ENCODE measurements around the gene AOC2. TPM values are rescaled to one million over a fixed set of nuclear protein-coding genes. Genes with fewer than 3 reads are reported as not detected.

AOC2 gene
- total and polyA plus RNA-seq, 2 of the 13 experiments (the other 11 are each of a cell fraction or from before 2014, with no cell fraction given): 1.2 to 3.3 TPM

DNA sequence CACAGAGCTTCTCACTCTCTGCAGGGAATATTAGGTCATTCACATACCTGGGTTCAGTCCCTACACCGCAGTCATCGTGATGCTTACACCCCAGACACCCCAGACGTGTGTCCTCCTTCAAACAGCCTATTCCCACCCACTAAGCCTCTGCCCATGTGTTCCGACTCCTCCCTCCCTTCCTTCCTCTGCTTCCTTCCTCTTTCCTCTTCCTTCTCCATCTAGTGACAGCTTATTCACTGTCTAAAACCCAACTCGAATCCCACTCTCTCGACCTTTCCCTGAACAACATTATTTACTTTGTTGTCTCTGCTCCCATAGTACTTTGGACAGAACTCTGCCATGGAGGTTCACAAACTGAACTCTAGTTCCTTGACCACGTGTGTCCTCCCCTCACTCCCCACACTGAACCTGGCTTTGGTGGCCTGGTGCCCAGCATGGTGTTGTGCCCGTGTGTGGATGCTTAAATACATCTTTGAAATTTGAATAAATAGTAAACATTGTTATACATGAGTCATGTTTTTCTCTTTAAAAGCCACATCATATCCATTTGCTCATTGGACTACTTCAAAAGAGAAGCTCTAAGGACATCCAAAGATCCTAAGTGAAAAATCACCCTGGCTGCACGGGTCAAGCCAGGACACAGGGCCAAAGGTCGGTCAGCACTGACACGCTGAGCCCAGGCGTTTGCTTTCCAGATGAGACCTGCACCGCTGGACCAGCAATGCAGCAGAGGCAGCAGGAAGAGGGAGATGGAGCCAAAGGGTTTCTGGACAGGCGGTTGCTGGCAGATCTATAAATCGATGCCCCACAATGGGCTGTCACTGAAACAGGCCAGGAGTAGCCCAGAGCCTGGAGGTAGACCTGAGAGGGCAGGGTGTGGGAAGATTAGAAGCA is 42.1 kb downstream of the AOC2 start (continued):
- TF ChIP-seq TOPORS (CRISPR knock-in tag; IDR thresholded peaks at IDR 0.05) (0 out of 2 replicates have a peak, but pooled peaks have one; percentile 62), ZNF543 (CRISPR knock-in tag; IDR thresholded peaks at IDR 0.05) (0 out of 2 replicates have a peak, but pooled peaks have one; percentile 69), SPEN (CRISPR knock-in tag; IDR thresholded peaks at IDR 0.05; ENCODE audit: low read depth) (peak; percentile 96), SRSF4 (IDR thresholded peaks at IDR 0.05; ENCODE audit: low read depth, low read length, poor library complexity, severe bottlenecking) (no peak), TARDBP (CRISPR knock-in tag; IDR thresholded peaks at IDR 0.05) (peak; percentile 70; the same call in 1 of the 2 replicates), ZNF17 (CRISPR knock-in tag; IDR thresholded peaks at IDR 0.05) (no peak), ZMAT3 (CRISPR knock-in tag; conservative IDR thresholded peaks at IDR 0.05) (peak; percentile 75; the same call in 1 of the 2 replicates), HNRNPUL1 (IDR thresholded peaks at IDR 0.05; ENCODE audit: low read depth, low read length) (no peak), SMAD9 (CRISPR knock-in tag; IDR thresholded peaks at IDR 0.05) (no peak)
- TF ChIP-seq, protein P1, sequence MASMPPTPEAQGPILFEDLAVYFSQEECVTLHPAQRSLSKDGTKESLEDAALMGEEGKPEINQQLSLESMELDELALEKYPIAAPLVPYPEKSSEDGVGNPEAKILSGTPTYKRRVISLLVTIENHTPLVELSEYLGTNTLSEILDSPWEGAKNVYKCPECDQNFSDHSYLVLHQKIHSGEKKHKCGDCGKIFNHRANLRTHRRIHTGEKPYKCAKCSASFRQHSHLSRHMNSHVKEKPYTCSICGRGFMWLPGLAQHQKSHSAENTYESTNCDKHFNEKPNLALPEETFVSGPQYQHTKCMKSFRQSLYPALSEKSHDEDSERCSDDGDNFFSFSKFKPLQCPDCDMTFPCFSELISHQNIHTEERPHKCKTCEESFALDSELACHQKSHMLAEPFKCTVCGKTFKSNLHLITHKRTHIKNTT (CRISPR knock-in tag; IDR thresholded peaks at IDR 0.05): no peak
- TF ChIP-seq, protein P2, sequence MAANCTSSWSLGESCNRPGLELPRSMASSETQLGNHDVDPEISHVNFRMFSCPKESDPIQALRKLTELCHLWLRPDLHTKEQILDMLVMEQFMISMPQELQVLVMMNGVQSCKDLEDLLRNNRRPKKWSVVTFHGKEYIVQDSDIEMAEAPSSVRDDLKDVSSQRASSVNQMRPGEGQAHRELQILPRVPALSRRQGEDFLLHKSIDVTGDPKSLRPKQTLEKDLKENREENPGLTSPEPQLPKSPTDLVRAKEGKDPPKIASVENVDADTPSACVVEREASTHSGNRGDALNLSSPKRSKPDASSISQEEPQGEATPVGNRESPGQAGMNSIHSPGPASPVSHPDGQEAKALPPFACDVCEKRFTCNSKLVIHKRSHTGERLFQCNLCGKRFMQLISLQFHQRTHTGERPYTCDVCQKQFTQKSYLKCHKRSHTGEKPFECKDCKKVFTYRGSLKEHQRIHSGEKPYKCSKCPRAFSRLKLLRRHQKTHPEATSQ (CRISPR knock-in tag; IDR thresholded peaks at IDR 0.05; ENCODE audit: borderline replicate concordance): 0 out of 2 replicates have a peak, but pooled peaks have one; percentile 51
- TF ChIP-seq, protein P3, sequence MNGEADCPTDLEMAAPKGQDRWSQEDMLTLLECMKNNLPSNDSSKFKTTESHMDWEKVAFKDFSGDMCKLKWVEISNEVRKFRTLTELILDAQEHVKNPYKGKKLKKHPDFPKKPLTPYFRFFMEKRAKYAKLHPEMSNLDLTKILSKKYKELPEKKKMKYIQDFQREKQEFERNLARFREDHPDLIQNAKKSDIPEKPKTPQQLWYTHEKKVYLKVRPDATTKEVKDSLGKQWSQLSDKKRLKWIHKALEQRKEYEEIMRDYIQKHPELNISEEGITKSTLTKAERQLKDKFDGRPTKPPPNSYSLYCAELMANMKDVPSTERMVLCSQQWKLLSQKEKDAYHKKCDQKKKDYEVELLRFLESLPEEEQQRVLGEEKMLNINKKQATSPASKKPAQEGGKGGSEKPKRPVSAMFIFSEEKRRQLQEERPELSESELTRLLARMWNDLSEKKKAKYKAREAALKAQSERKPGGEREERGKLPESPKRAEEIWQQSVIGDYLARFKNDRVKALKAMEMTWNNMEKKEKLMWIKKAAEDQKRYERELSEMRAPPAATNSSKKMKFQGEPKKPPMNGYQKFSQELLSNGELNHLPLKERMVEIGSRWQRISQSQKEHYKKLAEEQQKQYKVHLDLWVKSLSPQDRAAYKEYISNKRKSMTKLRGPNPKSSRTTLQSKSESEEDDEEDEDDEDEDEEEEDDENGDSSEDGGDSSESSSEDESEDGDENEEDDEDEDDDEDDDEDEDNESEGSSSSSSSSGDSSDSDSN (CRISPR knock-in tag; IDR thresholded peaks at IDR 0.05): peak; percentile 86
- TF ChIP-seq, protein P4, sequence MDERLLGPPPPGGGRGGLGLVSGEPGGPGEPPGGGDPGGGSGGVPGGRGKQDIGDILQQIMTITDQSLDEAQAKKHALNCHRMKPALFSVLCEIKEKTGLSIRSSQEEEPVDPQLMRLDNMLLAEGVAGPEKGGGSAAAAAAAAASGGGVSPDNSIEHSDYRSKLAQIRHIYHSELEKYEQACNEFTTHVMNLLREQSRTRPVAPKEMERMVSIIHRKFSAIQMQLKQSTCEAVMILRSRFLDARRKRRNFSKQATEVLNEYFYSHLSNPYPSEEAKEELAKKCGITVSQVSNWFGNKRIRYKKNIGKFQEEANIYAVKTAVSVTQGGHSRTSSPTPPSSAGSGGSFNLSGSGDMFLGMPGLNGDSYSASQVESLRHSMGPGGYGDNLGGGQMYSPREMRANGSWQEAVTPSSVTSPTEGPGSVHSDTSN (CRISPR knock-in tag; IDR thresholded peaks at IDR 0.05): 0 out of 2 replicates have a peak, but pooled peaks have one; percentile 41
- TF ChIP-seq, protein P5, sequence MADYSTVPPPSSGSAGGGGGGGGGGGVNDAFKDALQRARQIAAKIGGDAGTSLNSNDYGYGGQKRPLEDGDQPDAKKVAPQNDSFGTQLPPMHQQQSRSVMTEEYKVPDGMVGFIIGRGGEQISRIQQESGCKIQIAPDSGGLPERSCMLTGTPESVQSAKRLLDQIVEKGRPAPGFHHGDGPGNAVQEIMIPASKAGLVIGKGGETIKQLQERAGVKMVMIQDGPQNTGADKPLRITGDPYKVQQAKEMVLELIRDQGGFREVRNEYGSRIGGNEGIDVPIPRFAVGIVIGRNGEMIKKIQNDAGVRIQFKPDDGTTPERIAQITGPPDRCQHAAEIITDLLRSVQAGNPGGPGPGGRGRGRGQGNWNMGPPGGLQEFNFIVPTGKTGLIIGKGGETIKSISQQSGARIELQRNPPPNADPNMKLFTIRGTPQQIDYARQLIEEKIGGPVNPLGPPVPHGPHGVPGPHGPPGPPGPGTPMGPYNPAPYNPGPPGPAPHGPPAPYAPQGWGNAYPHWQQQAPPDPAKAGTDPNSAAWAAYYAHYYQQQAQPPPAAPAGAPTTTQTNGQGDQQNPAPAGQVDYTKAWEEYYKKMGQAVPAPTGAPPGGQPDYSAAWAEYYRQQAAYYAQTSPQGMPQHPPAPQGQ (CRISPR knock-in tag; IDR thresholded peaks at IDR 0.05; ENCODE audit: borderline replicate concordance): no peak
- TF ChIP-seq, protein P6, sequence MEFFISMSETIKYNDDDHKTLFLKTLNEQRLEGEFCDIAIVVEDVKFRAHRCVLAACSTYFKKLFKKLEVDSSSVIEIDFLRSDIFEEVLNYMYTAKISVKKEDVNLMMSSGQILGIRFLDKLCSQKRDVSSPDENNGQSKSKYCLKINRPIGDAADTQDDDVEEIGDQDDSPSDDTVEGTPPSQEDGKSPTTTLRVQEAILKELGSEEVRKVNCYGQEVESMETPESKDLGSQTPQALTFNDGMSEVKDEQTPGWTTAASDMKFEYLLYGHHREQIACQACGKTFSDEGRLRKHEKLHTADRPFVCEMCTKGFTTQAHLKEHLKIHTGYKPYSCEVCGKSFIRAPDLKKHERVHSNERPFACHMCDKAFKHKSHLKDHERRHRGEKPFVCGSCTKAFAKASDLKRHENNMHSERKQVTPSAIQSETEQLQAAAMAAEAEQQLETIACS (CRISPR knock-in tag; IDR thresholded peaks at IDR 0.05): no peak
- TF ChIP-seq, protein P7, sequence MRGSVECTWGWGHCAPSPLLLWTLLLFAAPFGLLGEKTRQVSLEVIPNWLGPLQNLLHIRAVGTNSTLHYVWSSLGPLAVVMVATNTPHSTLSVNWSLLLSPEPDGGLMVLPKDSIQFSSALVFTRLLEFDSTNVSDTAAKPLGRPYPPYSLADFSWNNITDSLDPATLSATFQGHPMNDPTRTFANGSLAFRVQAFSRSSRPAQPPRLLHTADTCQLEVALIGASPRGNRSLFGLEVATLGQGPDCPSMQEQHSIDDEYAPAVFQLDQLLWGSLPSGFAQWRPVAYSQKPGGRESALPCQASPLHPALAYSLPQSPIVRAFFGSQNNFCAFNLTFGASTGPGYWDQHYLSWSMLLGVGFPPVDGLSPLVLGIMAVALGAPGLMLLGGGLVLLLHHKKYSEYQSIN (CRISPR knock-in tag; IDR thresholded peaks at IDR 0.05; ENCODE audit: borderline replicate concordance): no peak

All from HepG2 (cell line).